GM19438 (cell line): ENCODE data around the gene NOTCH4.
"Not testable (repeated sequence)": the region's sequence is repeated elsewhere in the genome, so short reads cannot be mapped to it uniquely, and the experiment has no call there.

Experiments used
- ATAC-seq: cut with Tn5 transposase; IDR thresholded peaks from one replicate; pipeline ENCODE4 v1.9.1; 2021; ENCODE audit warnings: low read depth; ENCODE audit not compliant: unreplicated experiment

Gene NOTCH4

GRCh38 chr6:32194825-32195651, 28.8 kb downstream of the NOTCH4 start:
- no peak for ATAC-seq

- ATAC-seq: no peak
These were observed 29.5 kb downstream of the NOTCH4 start for GRCh38 chr6:32194388-32194787.

GRCh38 chr6:32193096-32193495, 30.8 kb downstream of the NOTCH4 start:
- ATAC-seq: not testable (repeated sequence)

- ATAC-seq: no peak
These were observed 31.2 kb downstream of the NOTCH4 start, which contains the start of gene GPSM3 for GRCh38 chr6:32192608-32193039. Gene GPSM3 (minus strand): TSS chr6:32192643. CDS start chr6:32192513, 130 bp downstream.

- ATAC-seq: no peak
These were observed 31.9 kb downstream of the NOTCH4 start for GRCh38 chr6:32191696-32192607.

GRCh38 chr6:32190911-32191677, 32.8 kb downstream of the NOTCH4 start:
- no peak for ATAC-seq

- no peak for ATAC-seq
These were observed 33.6 kb downstream of the NOTCH4 start, which contains the start of gene PBX2 for GRCh38 chr6:32190054-32190851. Gene PBX2 (minus strand): TSS chr6:32190202. CDS start chr6:32189915, 287 bp downstream.

- no peak for ATAC-seq
These were observed 34.2 kb downstream of the NOTCH4 start for GRCh38 chr6:32189742-32190053.

GRCh38 chr6:32189069-32189741, 34.7 kb downstream of the NOTCH4 start:
- no peak for ATAC-seq

GRCh38 chr6:32188381-32189068, 35.3 kb downstream of the NOTCH4 start:
- no peak for ATAC-seq

GRCh38 chr6:32187725-32188380, 36.0 kb downstream of the NOTCH4 start:
- ATAC-seq: not testable (repeated sequence)

- no peak for ATAC-seq
These were observed 36.7 kb downstream of the NOTCH4 start for GRCh38 chr6:32187009-32187709.

GRCh38 chr6:32186151-32186840, 37.6 kb downstream of the NOTCH4 start:
- not testable (repeated sequence) for ATAC-seq

- ATAC-seq: not testable (repeated sequence)
These were observed 38.2 kb downstream of the NOTCH4 start for GRCh38 chr6:32185681-32186131.

- no peak for ATAC-seq
These were observed 39.7 kb downstream of the NOTCH4 start, which contains the start of gene AGER for GRCh38 chr6:32184084-32184640. Gene AGER (minus strand): TSS chr6:32184253. CDS start chr6:32184222, 31 bp downstream.

- ATAC-seq: no peak
These were observed 40.3 kb downstream of the NOTCH4 start for GRCh38 chr6:32183483-32184083.
